ENCODE results near the gene POMP. TPM values are rescaled to one million over a fixed set of nuclear protein-coding genes. Genes with fewer than 3 reads are reported as not detected.

Gene POMP
- total and polyA plus RNA-seq, 2 donors (not counting 1 experiment from before 2014, with no cell fraction given), result 67.7 to 149 TPM

DNA sequence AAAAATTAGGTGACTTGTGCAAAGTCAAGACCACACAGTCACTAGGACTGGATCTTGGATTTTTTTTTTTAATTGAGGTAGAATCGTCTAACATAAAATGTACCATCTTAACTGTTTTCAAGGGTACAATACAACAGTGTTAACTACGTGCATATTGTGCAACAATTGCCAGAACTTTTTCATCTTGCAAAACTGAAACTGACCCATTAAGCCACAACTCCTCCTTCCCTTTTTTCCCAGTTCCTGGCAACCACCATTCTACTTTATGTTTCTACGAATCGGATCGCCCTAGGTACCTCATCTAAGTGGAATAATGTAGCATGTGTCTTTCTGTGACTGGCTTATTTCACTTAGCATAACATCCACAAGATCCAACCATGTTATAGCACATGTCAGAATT lies 37.5 kb upstream of the POMP start:
- no peak overlapping the region for H3K27ac ChIP-seq (ENCODE audit: insufficient read depth, low read length)
- DNase-seq (ENCODE audit: low read depth in 2 of 2), result no peak
- H4K20me1 ChIP-seq (ENCODE audit: control insufficient read depth, extremely low read depth, insufficient read depth, low read length), result no peaks in the 10 kb centered on the region
- no peak overlapping the region for H2AFZ ChIP-seq (ENCODE audit: low read length)
- no peaks in the 10 kb centered on the region for H3K4me1 ChIP-seq (ENCODE audit: control insufficient read depth, extremely low read depth, insufficient read depth, low read length)
- no peak overlapping the region for H3K4me3 ChIP-seq (replicated peaks in 1 of 4; ENCODE audit: control extremely low read depth in 1 of 4, insufficient read depth in 1 of 4, low read depth in 3 of 4, low read length in 4 of 4)
- H3K79me2 ChIP-seq (ENCODE audit: control insufficient read depth, insufficient read depth, low read length), result no peaks in the 10 kb centered on the region
- no peaks in the 10 kb centered on the region for H3K36me3 ChIP-seq (ENCODE audit: control insufficient read depth, insufficient read depth, low read length)
- no peaks in the 10 kb centered on the region for H3K27me3 ChIP-seq (ENCODE audit: control insufficient read depth, insufficient read depth, low read length)
- H3K9ac ChIP-seq (ENCODE audit: insufficient read depth, low read length), result no peak overlapping the region
- H3K4me2 ChIP-seq (ENCODE audit: extremely low read depth, insufficient read depth, low read length), result no peak overlapping the region
- TF ChIP-seq, protein P1, sequence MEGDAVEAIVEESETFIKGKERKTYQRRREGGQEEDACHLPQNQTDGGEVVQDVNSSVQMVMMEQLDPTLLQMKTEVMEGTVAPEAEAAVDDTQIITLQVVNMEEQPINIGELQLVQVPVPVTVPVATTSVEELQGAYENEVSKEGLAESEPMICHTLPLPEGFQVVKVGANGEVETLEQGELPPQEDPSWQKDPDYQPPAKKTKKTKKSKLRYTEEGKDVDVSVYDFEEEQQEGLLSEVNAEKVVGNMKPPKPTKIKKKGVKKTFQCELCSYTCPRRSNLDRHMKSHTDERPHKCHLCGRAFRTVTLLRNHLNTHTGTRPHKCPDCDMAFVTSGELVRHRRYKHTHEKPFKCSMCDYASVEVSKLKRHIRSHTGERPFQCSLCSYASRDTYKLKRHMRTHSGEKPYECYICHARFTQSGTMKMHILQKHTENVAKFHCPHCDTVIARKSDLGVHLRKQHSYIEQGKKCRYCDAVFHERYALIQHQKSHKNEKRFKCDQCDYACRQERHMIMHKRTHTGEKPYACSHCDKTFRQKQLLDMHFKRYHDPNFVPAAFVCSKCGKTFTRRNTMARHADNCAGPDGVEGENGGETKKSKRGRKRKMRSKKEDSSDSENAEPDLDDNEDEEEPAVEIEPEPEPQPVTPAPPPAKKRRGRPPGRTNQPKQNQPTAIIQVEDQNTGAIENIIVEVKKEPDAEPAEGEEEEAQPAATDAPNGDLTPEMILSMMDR (conservative IDR thresholded peaks at IDR 0.05 in 1 of 2, IDR thresholded peaks at IDR 0.05 in 1 of 2; ENCODE audit: low read depth in 1 of 2, low read length in 2 of 2), result no peak
- TF ChIP-seq EZH2 (IDR thresholded peaks at IDR 0.05; ENCODE audit: low read length, missing control alignments), result no peak
- no peaks in the 10 kb centered on the region for H3K9me3 ChIP-seq (ENCODE audit: control insufficient read depth, insufficient read depth, low read depth, low read length)

DNA sequence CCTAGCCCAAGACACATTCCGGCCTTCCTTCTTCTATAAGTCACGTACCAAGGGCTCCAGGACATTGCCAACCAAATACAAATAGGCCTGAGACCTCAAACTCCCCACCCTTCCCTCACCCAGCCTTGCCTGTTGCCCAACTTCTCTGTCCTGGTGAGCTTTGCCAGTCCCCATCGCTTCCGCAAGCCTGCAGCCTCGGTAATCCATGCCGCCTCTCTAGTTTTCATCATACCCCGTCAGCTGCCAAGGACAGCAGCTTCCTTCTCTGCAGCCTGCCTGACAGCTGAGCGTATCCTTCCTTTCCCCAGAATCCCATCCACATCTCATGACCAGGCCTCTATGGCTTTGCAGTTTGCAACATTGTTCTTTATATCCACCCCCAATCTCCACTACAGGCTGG lies 36.6 kb upstream of the POMP start:
- Histone ChIP-seq H3K4me1 (ENCODE audit: control insufficient read depth, extremely low read depth, insufficient read depth, low read length) (no peaks in the 10 kb centered on the region), H3K36me3 (ENCODE audit: control insufficient read depth, insufficient read depth, low read length) (no peaks in the 10 kb centered on the region), H3K4me2 (ENCODE audit: extremely low read depth, insufficient read depth, low read length) (no peak overlapping the region), H3K4me3 (replicated peaks in 1 of 4; ENCODE audit: control extremely low read depth in 1 of 4, insufficient read depth in 1 of 4, low read depth in 3 of 4, low read length in 4 of 4) (no peak overlapping the region), H2AFZ (ENCODE audit: low read length) (no peak overlapping the region), H4K20me1 (ENCODE audit: control insufficient read depth, extremely low read depth, insufficient read depth, low read length) (no peaks in the 10 kb centered on the region), H3K9ac (ENCODE audit: insufficient read depth, low read length) (no peak overlapping the region), H3K9me3 (ENCODE audit: control insufficient read depth, insufficient read depth, low read depth, low read length) (no peaks in the 10 kb centered on the region), H3K27ac (ENCODE audit: insufficient read depth, low read length) (no peak overlapping the region), H3K27me3 (ENCODE audit: control insufficient read depth, insufficient read depth, low read length) (no peaks in the 10 kb centered on the region), H3K79me2 (ENCODE audit: control insufficient read depth, insufficient read depth, low read length) (no peaks in the 10 kb centered on the region)
- DNase-seq (ENCODE audit: low read depth in 2 of 2), result no peak
- TF ChIP-seq, protein P1 (conservative IDR thresholded peaks at IDR 0.05 in 1 of 2, IDR thresholded peaks at IDR 0.05 in 1 of 2; ENCODE audit: low read depth in 1 of 2, low read length in 2 of 2), result no peak
- no peak for TF ChIP-seq EZH2 (IDR thresholded peaks at IDR 0.05; ENCODE audit: low read length, missing control alignments)

DNA sequence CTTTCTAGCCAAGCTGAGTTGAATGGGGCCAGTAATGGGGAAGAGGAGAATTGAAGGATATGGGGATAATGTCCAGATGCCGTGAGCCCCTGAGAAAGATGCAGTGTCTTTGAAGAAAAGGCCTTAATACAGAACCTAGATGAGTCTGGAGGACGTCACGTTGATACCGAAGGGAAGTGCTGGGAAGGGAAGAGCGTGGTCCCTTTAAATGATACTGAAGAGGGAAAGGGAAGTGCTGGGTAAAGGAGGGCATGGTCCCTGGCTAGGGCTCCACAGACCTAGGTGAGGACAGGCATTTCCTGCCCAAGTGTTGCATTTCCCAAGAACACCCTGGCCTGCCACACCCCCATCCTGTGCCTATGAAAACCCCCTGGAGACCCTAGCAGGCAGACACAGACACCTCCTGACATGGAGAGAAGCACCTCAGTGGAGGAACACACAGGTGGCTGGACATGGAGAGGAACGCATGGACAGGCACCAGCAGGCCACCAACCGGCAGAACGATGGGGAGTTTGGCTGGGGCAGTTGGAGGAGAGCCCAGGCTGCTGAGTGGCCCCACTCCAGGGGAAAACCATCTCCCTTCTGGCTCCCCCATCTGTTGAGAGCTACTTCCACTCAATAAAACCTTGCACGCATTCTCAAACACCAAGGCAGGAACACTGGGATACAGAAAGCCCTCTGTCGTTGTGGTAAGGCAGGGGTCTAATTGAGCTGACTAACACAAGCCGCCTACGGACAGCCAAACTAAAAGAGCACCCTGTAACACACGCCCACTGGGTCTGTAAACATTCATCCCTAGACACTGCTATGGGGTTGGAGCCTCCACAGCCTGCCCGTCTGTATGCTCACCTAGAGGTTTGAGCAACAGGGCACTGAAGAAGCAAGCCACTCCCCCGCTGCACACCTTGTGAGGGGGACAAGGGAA lies 34.9 kb upstream of the POMP start:
- H3K4me1 ChIP-seq (ENCODE audit: control insufficient read depth, extremely low read depth, insufficient read depth, low read length), result no peaks in the 10 kb centered on the region
- H3K27me3 ChIP-seq (ENCODE audit: control insufficient read depth, insufficient read depth, low read length), result no peaks in the 10 kb centered on the region
- H3K9ac ChIP-seq (ENCODE audit: insufficient read depth, low read length), result no peak overlapping the region
- no peak for TF ChIP-seq EZH2 (IDR thresholded peaks at IDR 0.05; ENCODE audit: low read length, missing control alignments)
- TF ChIP-seq, protein P1 (conservative IDR thresholded peaks at IDR 0.05 in 1 of 2, IDR thresholded peaks at IDR 0.05 in 1 of 2; ENCODE audit: low read depth in 1 of 2, low read length in 2 of 2), result no peak
- H3K36me3 ChIP-seq (ENCODE audit: control insufficient read depth, insufficient read depth, low read length), result no peaks in the 10 kb centered on the region
- H3K4me3 ChIP-seq (replicated peaks in 1 of 4; ENCODE audit: control extremely low read depth in 1 of 4, insufficient read depth in 1 of 4, low read depth in 3 of 4, low read length in 4 of 4), result no peak overlapping the region
- H3K4me2 ChIP-seq (ENCODE audit: extremely low read depth, insufficient read depth, low read length), result no peak overlapping the region
- H3K27ac ChIP-seq (ENCODE audit: insufficient read depth, low read length), result no peak overlapping the region
- H3K9me3 ChIP-seq (ENCODE audit: control insufficient read depth, insufficient read depth, low read depth, low read length), result no peaks in the 10 kb centered on the region
- no peaks in the 10 kb centered on the region for H3K79me2 ChIP-seq (ENCODE audit: control insufficient read depth, insufficient read depth, low read length)
- peak in 1 of 2 donors; percentile 5 for DNase-seq (ENCODE audit: low read depth in 2 of 2)
- no peaks in the 10 kb centered on the region for H4K20me1 ChIP-seq (ENCODE audit: control insufficient read depth, extremely low read depth, insufficient read depth, low read length)
- no peak overlapping the region for H2AFZ ChIP-seq (ENCODE audit: low read length)
